HepG2 (cell line): Measurements from ENCODE around the gene FGD6. TPM values are rescaled to one million over a fixed set of nuclear protein-coding genes. Genes with fewer than 3 reads are reported as not detected.

Experiments used
- AHDC1 ChIP-seq: sonication (generic); formaldehyde crosslinking; IDR thresholded peaks from 2 replicates; pipeline ENCODE4 v1.5.1; 2020; ENCODE audit warnings: mild to moderate bottlenecking, missing genetic modification reagents, borderline replicate concordance
- ARNT ChIP-seq: fragments of 450-650 bp; IDR thresholded peaks from 2 replicates; pipeline ENCODE4 v1.6.1; 2017
- ARNT2 ChIP-seq: sonication (generic); formaldehyde crosslinking; IDR thresholded peaks from 2 replicates; pipeline ENCODE4 v1.8.0; 2022; ENCODE audit warnings: mild to moderate bottlenecking, low read depth, missing genetic modification reagents, moderate library complexity
- GMEB2 ChIP-seq: IDR thresholded peaks from 2 replicates; pipeline ENCODE4 v1.6.1; 2016; ENCODE audit warnings: missing biosample characterization, missing genetic modification reagents, low read depth
- PAF1 ChIP-seq: IDR thresholded peaks from 2 replicates; pipeline ENCODE4 v1.6.1; 2016; ENCODE audit warnings: missing genetic modification reagents, missing compliant biosample characterization
- POLR2AphosphoS5 ChIP-seq: IDR thresholded peaks from 2 replicates; pipeline ENCODE4 v1.6.1; 2012; ENCODE audit warnings: low read depth, low read length
- PPARG ChIP-seq: conservative IDR thresholded peaks from 2 replicates; pipeline ENCODE4 v1.6.1; 2016; ENCODE audit warnings: missing biosample characterization, missing genetic modification reagents
- RARA ChIP-seq: IDR thresholded peaks from 2 replicates; pipeline ENCODE4 v1.6.1; 2016; ENCODE audit warnings: missing genetic modification reagents, missing compliant biosample characterization
- RELA ChIP-seq: sonication (generic); formaldehyde crosslinking; IDR thresholded peaks from 2 replicates; pipeline ENCODE4 v1.4.0; 2020; ENCODE audit warnings: missing genetic modification reagents
- RXRB ChIP-seq: IDR thresholded peaks from 2 replicates; pipeline ENCODE4 v1.6.1; 2016; ENCODE audit warnings: borderline replicate concordance, missing genetic modification reagents, missing compliant biosample characterization
- ZBTB33 ChIP-seq: sonication (generic); formaldehyde crosslinking; IDR thresholded peaks from 2 replicates; pipeline ENCODE4 v1.4.0; 2020; ENCODE audit warnings: missing genetic modification reagents
- ZFAT ChIP-seq: sonication (generic); formaldehyde crosslinking; conservative IDR thresholded peaks from 2 replicates; pipeline ENCODE4 v1.8.1; 2023; ENCODE audit warnings: missing genetic modification reagents, inconsistent platforms
- ZFP36L2 ChIP-seq: sonication (generic); formaldehyde crosslinking; IDR thresholded peaks from 2 replicates; pipeline ENCODE4 v1.4.0; 2020; ENCODE audit warnings: missing genetic modification reagents
- ZNF260 ChIP-seq: sonication (generic); formaldehyde crosslinking; IDR thresholded peaks from 2 replicates; pipeline ENCODE4 v1.4.0; 2020; ENCODE audit warnings: missing genetic modification reagents, low read depth, mild to moderate bottlenecking, borderline replicate concordance
- ZNF292 ChIP-seq: sonication (generic); formaldehyde crosslinking; IDR thresholded peaks from 2 replicates; pipeline ENCODE4 v1.8.1; 2022; ENCODE audit warnings: mild to moderate bottlenecking, low read depth, missing genetic modification reagents, borderline replicate concordance
- ZNF33B ChIP-seq: sonication (generic); formaldehyde crosslinking; IDR thresholded peaks from 2 replicates; pipeline ENCODE4 v1.5.1; 2020; ENCODE audit warnings: mild to moderate bottlenecking, missing genetic modification reagents
- ZNF614 ChIP-seq: IDR thresholded peaks from 2 replicates; pipeline ENCODE4 v1.6.1; 2018; ENCODE audit warnings: missing biosample characterization, missing genetic modification reagents, inconsistent platforms, borderline replicate concordance
- ZNF776 ChIP-seq: sonication (generic); formaldehyde crosslinking; IDR thresholded peaks from 2 replicates; pipeline ENCODE4 v1.4.0; 2020; ENCODE audit warnings: mild to moderate bottlenecking, missing genetic modification reagents
- ZNF790 ChIP-seq: sonication (generic); formaldehyde crosslinking; IDR thresholded peaks from 2 replicates; pipeline ENCODE4 v1.8.0; 2022; ENCODE audit warnings: missing genetic modification reagents, mild to moderate bottlenecking, borderline replicate concordance
- ZNF891 ChIP-seq: sonication (generic); formaldehyde crosslinking; IDR thresholded peaks from 2 replicates; pipeline ENCODE4 v1.5.0; 2020; ENCODE audit warnings: mild to moderate bottlenecking, missing genetic modification reagents
- ZSCAN21 ChIP-seq: sonication (generic); formaldehyde crosslinking; IDR thresholded peaks from 2 replicates; pipeline ENCODE4 v1.8.0; 2022; ENCODE audit warnings: mild to moderate bottlenecking, missing genetic modification reagents, moderate library complexity, borderline replicate concordance
- polyA plus RNA-seq, 8 experiments: library from polyadenylated mRNA; depleted of rRNA in 3 of 8; stranded (reverse) in 7 of 8; unstranded in 1 of 8; fragments of >200 nt; fragmentation: Illumina TruSeq in 4 of 8; extraction: Trizol in 4 of 8; gene quantifications; 2 replicates each; pipeline versions ENCODE4 v1.2.1 to v1.2.3, GENCODE V29; 2011 to 2016; ENCODE audit warnings: low read depth in 4 of 8, missing spikeins in 1 of 8, mixed read lengths in 1 of 8; ENCODE audit not compliant: insufficient read depth in 1 of 8
- total RNA-seq, 5 experiments: library from RNA; depleted of rRNA; stranded (reverse); fragments of >200 nt; fragmentation: Illumina TruSeq; extraction: Trizol; gene quantifications; 2 replicates each; pipeline ENCODE4 v1.2.3, GENCODE V29; 2016; ENCODE audit warnings: low read depth in 1 of 5

The FGD6 gene
- total and polyA plus RNA-seq, 2 of the 13 experiments (the other 11 are each of a cell fraction or from before 2014, with no cell fraction given), result 2.2 to 4.3 TPM

- no peak for TF ChIP-seq GMEB2 (CRISPR knock-in tag)
- peak; percentile 63 for TF ChIP-seq RXRB (CRISPR knock-in tag)
- peak; percentile 82; the same call in 1 of the 2 replicates for TF ChIP-seq ZNF776 (CRISPR knock-in tag)
- peak; percentile 51; the same call in 1 of the 2 replicates for TF ChIP-seq ZFP36L2 (CRISPR knock-in tag)
- TF ChIP-seq ZBTB33 (CRISPR knock-in tag), result 0 out of 2 replicates have a peak, but pooled peaks have one; percentile 10
- peak; percentile 94; the same call in 1 of the 2 replicates for TF ChIP-seq ZNF790 (CRISPR knock-in tag)
- TF ChIP-seq ZNF33B (CRISPR knock-in tag), result no peak
- TF ChIP-seq RARA, result peak; percentile 76
- TF ChIP-seq AHDC1 (CRISPR knock-in tag), result peak; percentile 58; the same call in 1 of the 2 replicates
- 0 out of 2 replicates have a peak, but pooled peaks have one; percentile 10 for TF ChIP-seq ZFAT
- peak; percentile 78 for TF ChIP-seq PPARG (CRISPR knock-in tag)
- TF ChIP-seq POLR2AphosphoS5, result peak; percentile 59
- no peak; the same call in 1 of the 2 replicates for TF ChIP-seq ZNF292 (CRISPR knock-in tag)
- 0 out of 2 replicates have a peak, but pooled peaks have one; percentile 16 for TF ChIP-seq ZNF614 (CRISPR knock-in tag)
- TF ChIP-seq ZNF891 (CRISPR knock-in tag), result no peak
- no peak for TF ChIP-seq PAF1
- TF ChIP-seq RELA (CRISPR knock-in tag), result no peak
- TF ChIP-seq ARNT2 (CRISPR knock-in tag), result 0 out of 2 replicates have a peak, but pooled peaks have one; percentile 11
- TF ChIP-seq ZNF260, result no peak
- TF ChIP-seq ARNT, result no peak
- TF ChIP-seq ZSCAN21, result peak; percentile 66; the same call in 1 of the 2 replicates
Observed at GRCh38 chr12:95072900-95073697, 144.2 kb downstream of the FGD6 start, which contains the start of gene NR2C1 (continued).
